H1 (cell line): Measurements from ENCODE around the gene EXOC5. TPM values are rescaled to one million over a fixed set of nuclear protein-coding genes. Genes with fewer than 3 reads are reported as not detected.

Source experiments
- CTCF ChIA-PET: fragments of 300-600 bp; sonication (Branson Sonifier 250); formaldehyde crosslinking; loops from one replicate; lab custom pipeline; 2021; ENCODE audit not compliant: partially characterized antibody; lab: Charles Lee
- POLR2A ChIA-PET: fragments of 300-600 bp; sonication (Branson Sonifier 250); formaldehyde crosslinking; loops from one replicate; lab custom pipeline; 2021; ENCODE audit warnings: inconsistent platforms; ENCODE audit not compliant: partially characterized antibody; lab: Charles Lee
- DNase-seq, 2 experiments: peaks; one replicate each; pipeline versions ENCODE4 v3.0.0 to v3.0.0-alpha.2; 2010 to 2022; ENCODE audit warnings: low spot score in 2 of 2, low read depth in 1 of 2, mixed read lengths in 1 of 2
- FAIRE-seq: peaks from 2 replicates; lab custom pipeline; 2011; peaks lifted over from hg19 to GRCh38; lab: Jason Lieb, UNC
- H2AFZ ChIP-seq: 2 replicates; pipeline ENCODE4 v1.8.1; 2012; ENCODE audit warnings: low read length, inconsistent platforms
- H2AK5ac ChIP-seq: 2 replicates; pipeline ENCODE4 v1.6.1; 2013; ENCODE audit warnings: low read depth, low read length
- H2BK120ac ChIP-seq: replicated peaks from 2 replicates; pipeline ENCODE3; 2013; ENCODE audit warnings: low read depth, low read length, inconsistent platforms
- H2BK12ac ChIP-seq: 2 replicates; pipeline ENCODE4 v1.6.1; 2013; ENCODE audit warnings: low read depth, low read length
- H2BK15ac ChIP-seq: 2 replicates; pipeline ENCODE4 v1.6.1; 2013; ENCODE audit warnings: low read length
- H2BK20ac ChIP-seq: 2 replicates; pipeline ENCODE4 v1.6.1; 2013; ENCODE audit warnings: low read length
- H2BK5ac ChIP-seq: 2 replicates; pipeline ENCODE4 v1.6.1; 2013; ENCODE audit warnings: low read depth, low read length
- H3K14ac ChIP-seq: 2 replicates; pipeline ENCODE4 v1.6.1; 2013; ENCODE audit warnings: inconsistent platforms; ENCODE audit not compliant: insufficient read length
- H3K18ac ChIP-seq: 2 replicates; pipeline ENCODE4 v1.6.1; 2013; ENCODE audit warnings: low read length; ENCODE audit errors: extremely low read depth
- H3K23ac ChIP-seq: 2 replicates; pipeline ENCODE4 v1.6.1; 2013; ENCODE audit warnings: inconsistent platforms; ENCODE audit not compliant: insufficient read length
- H3K23me2 ChIP-seq: 2 replicates; pipeline ENCODE4 v1.6.1; 2013; ENCODE audit warnings: low read depth, low read length
- H3K27ac ChIP-seq: 2 replicates; pipeline ENCODE4 v1.6.1; 2011; ENCODE audit warnings: low read depth, low read length, inconsistent platforms
- H3K27me3 ChIP-seq, 4 experiments: replicated peaks in 1 of 4; 1 replicate in 1 of 4; 2 replicates in 3 of 4; pipeline versions ENCODE4 v1.6.1 to v1.8.1; 2011 to 2013; ENCODE audit warnings: low read length in 3 of 4, mild to moderate bottlenecking in 3 of 4, inconsistent platforms in 2 of 4, mixed read lengths in 2 of 4, moderate library complexity in 1 of 4; ENCODE audit not compliant: control insufficient read depth in 3 of 4, insufficient read depth in 3 of 4; ENCODE audit errors: extremely low read depth in 1 of 4
- H3K36me3 ChIP-seq, 4 experiments: 2 replicates each; pipeline versions ENCODE4 v1.6.1 to v1.8.1; 2011 to 2013; ENCODE audit warnings: mild to moderate bottlenecking in 4 of 4, low read length in 3 of 4, moderate library complexity in 2 of 4, control low read depth in 1 of 4, inconsistent platforms in 1 of 4; ENCODE audit not compliant: insufficient read depth in 4 of 4, control insufficient read depth in 2 of 4
- H3K4ac ChIP-seq: replicated peaks from 2 replicates; pipeline ENCODE3; 2013; ENCODE audit warnings: low read length, low read depth, mixed read lengths, inconsistent platforms; ENCODE audit not compliant: insufficient read length
- H3K4me1 ChIP-seq, 4 experiments: replicated peaks in 1 of 4; 1 replicate in 1 of 4; 2 replicates in 3 of 4; pipeline versions ENCODE4 v1.6.1 to v1.8.1; 2011 to 2013; ENCODE audit warnings: low read length in 3 of 4, inconsistent platforms in 2 of 4, mixed read lengths in 1 of 4; ENCODE audit not compliant: insufficient read depth in 4 of 4, control insufficient read depth in 3 of 4
- H3K4me2 ChIP-seq, 2 experiments: 2 replicates each; pipeline versions ENCODE4 v1.6.1 to v1.8.1; 2011 to 2013; ENCODE audit warnings: low read depth in 2 of 2, low read length in 2 of 2, control low read depth in 1 of 2, inconsistent platforms in 1 of 2, mild to moderate bottlenecking in 1 of 2; ENCODE audit not compliant: insufficient read depth in 1 of 2
- H3K4me3 ChIP-seq, 4 experiments: fragments of 200-600, 300-600 bp in 1 of 4; sonication (generic), shearing (Covaris generic), sonication (Bioruptor Twin) in 1 of 4; 2 replicates each; pipeline versions ENCODE4 v1.5.1 to v1.8.1; 2011 to 2016; ENCODE audit warnings: low read length in 4 of 4, low read depth in 3 of 4, control low read depth in 2 of 4, inconsistent platforms in 2 of 4, mild to moderate bottlenecking in 2 of 4, mixed read lengths in 1 of 4, moderate library complexity in 1 of 4; ENCODE audit not compliant: insufficient read depth in 2 of 4; ENCODE audit errors: extremely low read depth in 1 of 4
- H3K56ac ChIP-seq: replicated peaks from 2 replicates; pipeline ENCODE3; 2013; ENCODE audit warnings: low read depth, mild to moderate bottlenecking, mixed read lengths, low read length, inconsistent platforms; ENCODE audit not compliant: insufficient read length
- H3K79me1 ChIP-seq: 2 replicates; pipeline ENCODE4 v1.6.1; 2013; ENCODE audit warnings: low read depth, low read length, control low read depth
- H3K79me2 ChIP-seq, 2 experiments: 2 replicates each; pipeline versions ENCODE4 v1.6.1 to v1.8.1; 2012 to 2013; ENCODE audit warnings: low read length in 2 of 2, mild to moderate bottlenecking in 2 of 2, inconsistent platforms in 1 of 2; ENCODE audit not compliant: insufficient read depth in 2 of 2, control insufficient read depth in 1 of 2
- H3K9ac ChIP-seq, 4 experiments: replicated peaks in 1 of 4; 1 replicate in 1 of 4; 2 replicates in 3 of 4; pipeline versions ENCODE4 v1.6.1 to v1.8.1; 2011 to 2013; ENCODE audit warnings: low read depth in 3 of 4, low read length in 3 of 4, control low read depth in 2 of 4, mild to moderate bottlenecking in 2 of 4, moderate library complexity in 2 of 4, inconsistent platforms in 1 of 4; ENCODE audit errors: extremely low read depth in 1 of 4
- H3K9me3 ChIP-seq, 2 experiments: 2 replicates each; pipeline versions ENCODE4 v1.6.1 to v1.8.1; 2012 to 2013; ENCODE audit warnings: mild to moderate bottlenecking in 2 of 2, moderate library complexity in 2 of 2, control low read depth in 1 of 2, inconsistent platforms in 1 of 2, low read depth in 1 of 2, low read length in 1 of 2, mixed read lengths in 1 of 2; ENCODE audit not compliant: insufficient read depth in 2 of 2
- H4K20me1 ChIP-seq, 2 experiments: replicated peaks in 1 of 2; 2 replicates each; pipeline versions ENCODE3 to v1.8.1; 2011 to 2013; ENCODE audit warnings: inconsistent platforms in 2 of 2, low read length in 2 of 2, mild to moderate bottlenecking in 1 of 2; ENCODE audit not compliant: insufficient read depth in 2 of 2, control insufficient read depth in 1 of 2
- H4K5ac ChIP-seq: 2 replicates; pipeline ENCODE4 v1.6.1; 2013; ENCODE audit warnings: low read length, low read depth, mixed read lengths, inconsistent platforms; ENCODE audit not compliant: insufficient read length
- H4K8ac ChIP-seq: 2 replicates; pipeline ENCODE4 v1.8.0; 2013; ENCODE audit warnings: mild to moderate bottlenecking, moderate library complexity, low read length, inconsistent platforms; ENCODE audit not compliant: insufficient read depth; ENCODE audit errors: extremely low read depth
- H4K91ac ChIP-seq: replicated peaks from 2 replicates; pipeline ENCODE3; 2013; ENCODE audit warnings: low read length, mixed read lengths, inconsistent platforms; ENCODE audit not compliant: insufficient read length
- ASH2L ChIP-seq: fragments of 200-600, 300-600 bp; sonication (generic); IDR thresholded peaks from one replicate; pipeline ENCODE4 v1.7.1; 2017; ENCODE audit warnings: low read length
- BCL11A ChIP-seq, 2 experiments: IDR thresholded peaks; one replicate each; pipeline ENCODE4 v1.6.1; 2011; ENCODE audit warnings: low read depth in 2 of 2, low read length in 2 of 2, mild to moderate bottlenecking in 2 of 2
- CREB1 ChIP-seq: IDR thresholded peaks from 2 replicates; pipeline ENCODE4 v1.6.1; 2012; ENCODE audit warnings: inconsistent platforms
- CTCF ChIP-seq, 3 experiments: IDR thresholded peaks; 1 replicate in 2 of 3; 2 replicates in 1 of 3; pipeline versions ENCODE4 v1.5.1 to v1.6.1; 2011; ENCODE audit warnings: low read length in 3 of 3, mild to moderate bottlenecking in 3 of 3, inconsistent platforms in 2 of 3, low read depth in 1 of 3, moderate library complexity in 1 of 3; ENCODE audit not compliant: insufficient read depth in 1 of 3; ENCODE audit errors: control extremely low read depth in 1 of 3
- KDM4A ChIP-seq: IDR thresholded peaks from one replicate; pipeline ENCODE4 v1.7.1; 2012; ENCODE audit warnings: low read depth, mild to moderate bottlenecking, moderate library complexity, low read length, inconsistent platforms; ENCODE audit not compliant: severe bottlenecking
- MAFK ChIP-seq: IDR thresholded peaks from 2 replicates; pipeline ENCODE4 v1.6.1; 2012; ENCODE audit warnings: low read depth, mild to moderate bottlenecking, improper control_type of control experiment, low read length
- PHF8 ChIP-seq: fragments of 200-600 bp; sonication (generic); conservative IDR thresholded peaks from 2 replicates; pipeline ENCODE4 v1.7.1; 2012; ENCODE audit warnings: low read depth, mild to moderate bottlenecking, inconsistent platforms, low read length, moderate library complexity
- POLR2AphosphoS5 ChIP-seq: IDR thresholded peaks from 2 replicates; pipeline ENCODE4 v1.6.1; 2011; ENCODE audit warnings: low read depth, low read length
- TBP ChIP-seq: IDR thresholded peaks from 2 replicates; pipeline ENCODE4 v1.6.1; 2011; ENCODE audit warnings: low read depth, low read length, improper control_type of control experiment
- YY1 ChIP-seq: IDR thresholded peaks from 2 replicates; pipeline ENCODE4 v1.6.1; 2011; ENCODE audit warnings: low read depth, mild to moderate bottlenecking, low read length
- polyA plus RNA-seq, 7 experiments: library from polyadenylated mRNA; depleted of rRNA in 3 of 7; stranded (reverse) in 5 of 7; unstranded in 2 of 7; fragments of >200 nt in 5 of 7; fragments of 200-250 nt in 2 of 7; gene quantifications; 1 replicate in 5 of 7; 2 replicates in 1 of 7; 4 replicates in 1 of 7; pipeline versions ENCODE4 v1.2.1 to v1.2.3, GENCODE V29; 2011 to 2013; ENCODE audit warnings: missing spikeins in 2 of 7, mixed read lengths in 2 of 7
- total RNA-seq: library from RNA; stranded (reverse); fragmentation: NEBNext Ultra II Directional; extraction: Animal tissue kit (Norgen Biotek cat#: 25700); gene quantifications from 2 replicates; pipeline ENCODE4 v1.2.1, GENCODE V29; 2021
- TF ChIP-seq, protein P1 (sequence below): IDR thresholded peaks from 2 replicates; pipeline ENCODE4 v1.6.1; 2011; ENCODE audit warnings: low read length, improper control_type of control experiment
- TF ChIP-seq, protein P2 (sequence below): IDR thresholded peaks from 2 replicates; pipeline ENCODE4 v1.6.1; 2012; ENCODE audit warnings: inconsistent platforms

EXOC5 gene
- total and polyA plus RNA-seq, 2 of the 8 experiments (the other 6 are each of a cell fraction or from before 2014, with no cell fraction given): 23.0 to 86.7 TPM

GRCh38 chr14:57261604-57262003 lies 7.1 kb downstream of the EXOC5 start:
- Histone ChIP-seq H2BK12ac (no peak overlapping the region), H4K8ac (no peak overlapping the region)
- TF ChIP-seq CREB1 (no peak), PHF8 (no peak), POLR2AphosphoS5 (no peak), YY1 (no peak), KDM4A (no peak), ASH2L (no peak), CTCF (IDR thresholded peaks at IDR 0.05; ENCODE audit: control extremely low read depth in 1 of 3, insufficient read depth in 1 of 3, low read depth in 1 of 3, low read length in 3 of 3) (no peak), TBP (no peak), MAFK (no peak), BCL11A (IDR thresholded peaks at IDR 0.05; ENCODE audit: low read depth in 2 of 2, low read length in 2 of 2) (no peak)
- TF ChIP-seq, protein P1, sequence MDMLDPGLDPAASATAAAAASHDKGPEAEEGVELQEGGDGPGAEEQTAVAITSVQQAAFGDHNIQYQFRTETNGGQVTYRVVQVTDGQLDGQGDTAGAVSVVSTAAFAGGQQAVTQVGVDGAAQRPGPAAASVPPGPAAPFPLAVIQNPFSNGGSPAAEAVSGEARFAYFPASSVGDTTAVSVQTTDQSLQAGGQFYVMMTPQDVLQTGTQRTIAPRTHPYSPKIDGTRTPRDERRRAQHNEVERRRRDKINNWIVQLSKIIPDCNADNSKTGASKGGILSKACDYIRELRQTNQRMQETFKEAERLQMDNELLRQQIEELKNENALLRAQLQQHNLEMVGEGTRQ: no peak
- TF ChIP-seq, protein P2, sequence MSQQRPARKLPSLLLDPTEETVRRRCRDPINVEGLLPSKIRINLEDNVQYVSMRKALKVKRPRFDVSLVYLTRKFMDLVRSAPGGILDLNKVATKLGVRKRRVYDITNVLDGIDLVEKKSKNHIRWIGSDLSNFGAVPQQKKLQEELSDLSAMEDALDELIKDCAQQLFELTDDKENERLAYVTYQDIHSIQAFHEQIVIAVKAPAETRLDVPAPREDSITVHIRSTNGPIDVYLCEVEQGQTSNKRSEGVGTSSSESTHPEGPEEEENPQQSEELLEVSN: no peak

More at GRCh38 chr14:57261604-57262003, 7.1 kb downstream of the EXOC5 start:
- no peak overlapping the region for H3K9ac ChIP-seq
- H3K4me2 ChIP-seq: no peak overlapping the region
- ChIA-PET CTCF (no interaction called here), POLR2A (no interaction called here)
- H3K14ac ChIP-seq: no peak overlapping the region
- no peak overlapping the region for H4K91ac ChIP-seq
- H2BK15ac ChIP-seq: no peak overlapping the region
- no peak overlapping the region for H2BK5ac ChIP-seq
- no peak for DNase-seq
- H2BK20ac ChIP-seq: no peak overlapping the region
- no peak overlapping the region for H4K5ac ChIP-seq
- no peak overlapping the region for H2AFZ ChIP-seq
- H3K79me2 ChIP-seq: peaks cover 10 to 98% of the 10 kb centered on the region in 2 experiments
- H3K4me3 ChIP-seq: no peak overlapping the region
- no peaks in the 10 kb centered on the region for H3K23me2 ChIP-seq
- no peaks in the 10 kb centered on the region for H3K9me3 ChIP-seq
- FAIRE-seq: no peak
- H3K56ac ChIP-seq: no peak overlapping the region
- peaks cover 0 to 3% (median 1%) of the 10 kb centered on the region in 4 experiments; a peak in 1 of 8 replicates for H3K36me3 ChIP-seq
- H3K23ac ChIP-seq: no peak overlapping the region
- no peak overlapping the region for H3K18ac ChIP-seq
- H3K4me1 ChIP-seq: peaks cover 0 to 7% (median 2%) of the 10 kb centered on the region in 4 experiments; a peak in 3 of 7 replicates
- no peak overlapping the region for H2BK120ac ChIP-seq
- peaks cover 5 to 6% of the 10 kb centered on the region in 2 experiments for H4K20me1 ChIP-seq
- H3K27ac ChIP-seq: no peak overlapping the region
- H2AK5ac ChIP-seq: no peak overlapping the region
- no peak overlapping the region for H3K4ac ChIP-seq
- peaks cover 6% of the 10 kb centered on the region for H3K79me1 ChIP-seq
- no peaks in the 10 kb centered on the region for H3K27me3 ChIP-seq
